K562 (cell line): ENCODE results near the gene SHISA7. TPM values are rescaled to one million over a fixed set of nuclear protein-coding genes. Genes with fewer than 3 reads are reported as not detected.

ENCODE experiments used
- BRD9 ChIP-seq: fragments of 450-650 bp; IDR thresholded peaks from 2 replicates; pipeline ENCODE4 v1.6.1; 2018; ENCODE audit warnings: low read depth; ENCODE audit not compliant: partially characterized antibody
- CBX1 ChIP-seq: sonication (generic); IDR thresholded peaks from 2 replicates; pipeline ENCODE4 v1.6.1; 2016; ENCODE audit warnings: antibody characterized with exemption, low read depth, mild to moderate bottlenecking
- DIDO1 ChIP-seq: fragments of 450-650 bp; IDR thresholded peaks from 2 replicates; pipeline ENCODE4 v1.6.1; 2016; ENCODE audit warnings: low read depth, missing biosample characterization, missing genetic modification characterization
- DPF2 ChIP-seq: fragments of 450-650 bp; IDR thresholded peaks from 2 replicates; pipeline ENCODE4 v1.6.1; 2016
- ELF4 ChIP-seq: fragments of 450-650 bp; formaldehyde crosslinking; IDR thresholded peaks from 2 replicates; pipeline ENCODE4 v1.4.0; 2022; ENCODE audit warnings: missing genetic modification characterization
- ETS2 ChIP-seq: IDR thresholded peaks from 2 replicates; pipeline ENCODE4 v1.6.1; 2016; ENCODE audit warnings: borderline replicate concordance, missing genetic modification characterization, mild to moderate bottlenecking, moderate library complexity, missing compliant biosample characterization; ENCODE audit not compliant: poor library complexity, severe bottlenecking
- FUS ChIP-seq: fragments of 200-400 bp; formaldehyde crosslinking; optimal IDR thresholded peaks from 2 replicates; pipeline ENCODE3; 2017; ENCODE audit warnings: low read depth, low read length
- ZNF384 ChIP-seq: IDR thresholded peaks from 2 replicates; pipeline ENCODE4 v1.6.1; 2012; ENCODE audit warnings: low read depth, low read length, improper control_type of control experiment
- ZNF764 ChIP-seq: fragments of 250-450 bp; sonication (Bioruptor Pico); IDR thresholded peaks from 2 replicates; pipeline ENCODE4 v1.4.0; 2020; ENCODE audit warnings: low read depth, mild to moderate bottlenecking, moderate library complexity
- polyA plus RNA-seq, 8 experiments: library from polyadenylated mRNA; depleted of rRNA in 4 of 8; stranded (reverse) in 5 of 8; unstranded in 3 of 8; fragments of >200 nt; fragmentation: Nextera tagmentation in 2 of 8; fragmentation: Illumina TruSeq in 1 of 8; extraction: Ambion mirVana in 2 of 8; extraction: Trizol in 1 of 8; gene quantifications; 2 replicates each; pipeline versions ENCODE4 v1.2.1 to v1.2.3, GENCODE V29; 2011 to 2014; ENCODE audit warnings: inconsistent platforms in 1 of 8, missing spikeins in 1 of 8
- total RNA-seq, 7 experiments: library from RNA; depleted of rRNA in 6 of 7; stranded (reverse); fragments of >200 nt in 6 of 7; fragmentation: Illumina TruSeq in 2 of 7; extraction: Trizol in 2 of 7; gene quantifications; 2 replicates each; pipeline versions ENCODE4 v1.2.1 to v1.2.3, GENCODE V29; 2011 to 2021; ENCODE audit warnings: low replicate concordance in 1 of 7
- TF ChIP-seq, protein P1 (sequence below): fragments of 200-800 bp; sonication (Bioruptor generic); IDR thresholded peaks from 2 replicates; pipeline ENCODE4 v1.6.1; 2017; ENCODE audit warnings: missing genetic modification characterization, missing compliant biosample characterization
- TF ChIP-seq, protein P2 (sequence below): sonication (generic); formaldehyde crosslinking; IDR thresholded peaks from 2 replicates; pipeline ENCODE4 v1.8.1; 2023; ENCODE audit warnings: mild to moderate bottlenecking, missing genetic modification reagents
- TF ChIP-seq, protein P3 (sequence below): sonication (generic); formaldehyde crosslinking; IDR thresholded peaks from 2 replicates; pipeline ENCODE4 v1.8.0; 2023; ENCODE audit warnings: mild to moderate bottlenecking, missing genetic modification reagents
- TF ChIP-seq, protein P4 (sequence below), 2 experiments: IDR thresholded peaks; 2 replicates each; pipeline ENCODE4 v1.6.1; 2011; ENCODE audit warnings: borderline replicate concordance in 1 of 2, control low read depth in 1 of 2, low read depth in 1 of 2, low read length in 1 of 2, mild to moderate bottlenecking in 1 of 2, mixed read lengths in 1 of 2, moderate library complexity in 1 of 2; ENCODE audit not compliant: insufficient read depth in 1 of 2, insufficient read length in 1 of 2, poor library complexity in 1 of 2, severe bottlenecking in 1 of 2; ENCODE audit errors: extremely low read depth in 1 of 2
- TF ChIP-seq, protein P5 (sequence below): conservative IDR thresholded peaks from 2 replicates; pipeline ENCODE4 v1.6.1; 2011; ENCODE audit warnings: low read depth, mild to moderate bottlenecking, low read length; ENCODE audit not compliant: control insufficient read depth
- TF ChIP-seq, protein P6 (sequence below): fragments of 250-450 bp; sonication (Bioruptor Pico); IDR thresholded peaks from 2 replicates; pipeline ENCODE4 v1.4.0; 2020; ENCODE audit warnings: mild to moderate bottlenecking

The SHISA7 gene
- total and polyA plus RNA-seq, 9 of the 15 experiments (the other 6 are each of a cell fraction or from before 2014, with no cell fraction given): 0.01 to 0.40 (median 0.07) TPM

DNA sequence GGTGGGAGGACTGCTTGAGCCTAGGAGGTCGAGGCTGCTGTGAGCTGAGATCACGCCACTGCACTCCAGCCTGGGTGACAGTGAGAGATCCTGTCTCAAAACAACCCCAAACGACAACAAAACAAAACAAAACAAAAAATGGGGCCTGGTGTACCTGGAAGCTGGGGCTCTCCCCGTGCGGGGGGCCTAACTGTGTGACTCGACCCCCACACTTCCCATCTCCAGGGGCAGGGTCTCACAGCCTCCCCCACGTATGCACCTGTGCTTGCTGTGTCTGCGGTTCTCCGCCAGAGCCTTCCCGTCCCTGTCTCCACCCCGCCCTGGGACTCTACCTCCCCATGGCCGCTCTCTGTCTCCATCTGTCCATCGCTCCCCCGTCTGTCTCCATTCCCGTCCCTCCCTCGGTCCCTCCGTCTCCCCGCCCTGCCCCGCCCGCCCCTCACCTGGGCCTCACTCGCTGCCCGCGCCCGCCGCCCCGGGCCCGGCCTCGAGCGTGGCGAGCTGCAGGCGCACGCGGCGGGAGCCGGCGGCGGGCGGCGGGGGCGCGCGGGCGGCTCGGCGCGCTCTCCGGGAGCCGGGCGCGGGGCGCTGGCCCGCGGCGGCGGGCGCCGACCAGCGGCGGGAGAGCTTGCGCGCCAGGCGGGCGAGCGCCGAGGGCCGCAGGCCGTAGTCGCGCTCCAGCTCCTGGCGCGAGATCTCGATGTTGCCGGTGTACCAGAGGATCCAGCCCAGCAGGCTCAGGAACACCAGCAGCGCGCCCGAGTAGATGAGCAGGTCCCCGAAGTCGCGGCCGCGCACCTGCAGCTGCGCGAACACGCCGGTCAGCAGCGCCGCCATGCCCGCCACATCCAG lies 59.6 kb downstream of the SHISA7 start (continued):
- TF ChIP-seq, protein P1, sequence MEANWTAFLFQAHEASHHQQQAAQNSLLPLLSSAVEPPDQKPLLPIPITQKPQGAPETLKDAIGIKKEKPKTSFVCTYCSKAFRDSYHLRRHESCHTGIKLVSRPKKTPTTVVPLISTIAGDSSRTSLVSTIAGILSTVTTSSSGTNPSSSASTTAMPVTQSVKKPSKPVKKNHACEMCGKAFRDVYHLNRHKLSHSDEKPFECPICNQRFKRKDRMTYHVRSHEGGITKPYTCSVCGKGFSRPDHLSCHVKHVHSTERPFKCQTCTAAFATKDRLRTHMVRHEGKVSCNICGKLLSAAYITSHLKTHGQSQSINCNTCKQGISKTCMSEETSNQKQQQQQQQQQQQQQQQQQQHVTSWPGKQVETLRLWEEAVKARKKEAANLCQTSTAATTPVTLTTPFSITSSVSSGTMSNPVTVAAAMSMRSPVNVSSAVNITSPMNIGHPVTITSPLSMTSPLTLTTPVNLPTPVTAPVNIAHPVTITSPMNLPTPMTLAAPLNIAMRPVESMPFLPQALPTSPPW (CRISPR knock-in tag): peak; percentile 60; the same call in 1 of the 2 replicates
- 0 out of 2 replicates have a peak, but pooled peaks have one; percentile 6 for TF ChIP-seq CBX1
- TF ChIP-seq, protein P2, sequence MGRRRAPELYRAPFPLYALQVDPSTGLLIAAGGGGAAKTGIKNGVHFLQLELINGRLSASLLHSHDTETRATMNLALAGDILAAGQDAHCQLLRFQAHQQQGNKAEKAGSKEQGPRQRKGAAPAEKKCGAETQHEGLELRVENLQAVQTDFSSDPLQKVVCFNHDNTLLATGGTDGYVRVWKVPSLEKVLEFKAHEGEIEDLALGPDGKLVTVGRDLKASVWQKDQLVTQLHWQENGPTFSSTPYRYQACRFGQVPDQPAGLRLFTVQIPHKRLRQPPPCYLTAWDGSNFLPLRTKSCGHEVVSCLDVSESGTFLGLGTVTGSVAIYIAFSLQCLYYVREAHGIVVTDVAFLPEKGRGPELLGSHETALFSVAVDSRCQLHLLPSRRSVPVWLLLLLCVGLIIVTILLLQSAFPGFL (CRISPR knock-in tag): no peak
- TF ChIP-seq FUS: no peak
- TF ChIP-seq DPF2: peak; percentile 32; the same call in 1 of the 2 replicates
- TF ChIP-seq ELF4 (CRISPR knock-in tag): peak; percentile 36; the same call in 1 of the 2 replicates
- TF ChIP-seq BRD9: no peak
- no peak for TF ChIP-seq DIDO1 (tag)
- TF ChIP-seq, protein P3, sequence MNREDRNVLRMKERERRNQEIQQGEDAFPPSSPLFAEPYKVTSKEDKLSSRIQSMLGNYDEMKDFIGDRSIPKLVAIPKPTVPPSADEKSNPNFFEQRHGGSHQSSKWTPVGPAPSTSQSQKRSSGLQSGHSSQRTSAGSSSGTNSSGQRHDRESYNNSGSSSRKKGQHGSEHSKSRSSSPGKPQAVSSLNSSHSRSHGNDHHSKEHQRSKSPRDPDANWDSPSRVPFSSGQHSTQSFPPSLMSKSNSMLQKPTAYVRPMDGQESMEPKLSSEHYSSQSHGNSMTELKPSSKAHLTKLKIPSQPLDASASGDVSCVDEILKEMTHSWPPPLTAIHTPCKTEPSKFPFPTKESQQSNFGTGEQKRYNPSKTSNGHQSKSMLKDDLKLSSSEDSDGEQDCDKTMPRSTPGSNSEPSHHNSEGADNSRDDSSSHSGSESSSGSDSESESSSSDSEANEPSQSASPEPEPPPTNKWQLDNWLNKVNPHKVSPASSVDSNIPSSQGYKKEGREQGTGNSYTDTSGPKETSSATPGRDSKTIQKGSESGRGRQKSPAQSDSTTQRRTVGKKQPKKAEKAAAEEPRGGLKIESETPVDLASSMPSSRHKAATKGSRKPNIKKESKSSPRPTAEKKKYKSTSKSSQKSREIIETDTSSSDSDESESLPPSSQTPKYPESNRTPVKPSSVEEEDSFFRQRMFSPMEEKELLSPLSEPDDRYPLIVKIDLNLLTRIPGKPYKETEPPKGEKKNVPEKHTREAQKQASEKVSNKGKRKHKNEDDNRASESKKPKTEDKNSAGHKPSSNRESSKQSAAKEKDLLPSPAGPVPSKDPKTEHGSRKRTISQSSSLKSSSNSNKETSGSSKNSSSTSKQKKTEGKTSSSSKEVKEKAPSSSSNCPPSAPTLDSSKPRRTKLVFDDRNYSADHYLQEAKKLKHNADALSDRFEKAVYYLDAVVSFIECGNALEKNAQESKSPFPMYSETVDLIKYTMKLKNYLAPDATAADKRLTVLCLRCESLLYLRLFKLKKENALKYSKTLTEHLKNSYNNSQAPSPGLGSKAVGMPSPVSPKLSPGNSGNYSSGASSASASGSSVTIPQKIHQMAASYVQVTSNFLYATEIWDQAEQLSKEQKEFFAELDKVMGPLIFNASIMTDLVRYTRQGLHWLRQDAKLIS: no peak
- TF ChIP-seq ETS2: no peak
- TF ChIP-seq ZNF384: no peak
- no peak for TF ChIP-seq ZNF764
- TF ChIP-seq, protein P4, sequence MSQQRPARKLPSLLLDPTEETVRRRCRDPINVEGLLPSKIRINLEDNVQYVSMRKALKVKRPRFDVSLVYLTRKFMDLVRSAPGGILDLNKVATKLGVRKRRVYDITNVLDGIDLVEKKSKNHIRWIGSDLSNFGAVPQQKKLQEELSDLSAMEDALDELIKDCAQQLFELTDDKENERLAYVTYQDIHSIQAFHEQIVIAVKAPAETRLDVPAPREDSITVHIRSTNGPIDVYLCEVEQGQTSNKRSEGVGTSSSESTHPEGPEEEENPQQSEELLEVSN (IDR thresholded peaks at IDR 0.05; ENCODE audit: borderline replicate concordance in 1 of 2, extremely low read depth in 1 of 2, insufficient read depth in 1 of 2, insufficient read length in 1 of 2, low read depth in 1 of 2, low read length in 1 of 2, poor library complexity in 1 of 2, severe bottlenecking in 1 of 2): peak; percentile 69 to 98
- TF ChIP-seq, protein P5, sequence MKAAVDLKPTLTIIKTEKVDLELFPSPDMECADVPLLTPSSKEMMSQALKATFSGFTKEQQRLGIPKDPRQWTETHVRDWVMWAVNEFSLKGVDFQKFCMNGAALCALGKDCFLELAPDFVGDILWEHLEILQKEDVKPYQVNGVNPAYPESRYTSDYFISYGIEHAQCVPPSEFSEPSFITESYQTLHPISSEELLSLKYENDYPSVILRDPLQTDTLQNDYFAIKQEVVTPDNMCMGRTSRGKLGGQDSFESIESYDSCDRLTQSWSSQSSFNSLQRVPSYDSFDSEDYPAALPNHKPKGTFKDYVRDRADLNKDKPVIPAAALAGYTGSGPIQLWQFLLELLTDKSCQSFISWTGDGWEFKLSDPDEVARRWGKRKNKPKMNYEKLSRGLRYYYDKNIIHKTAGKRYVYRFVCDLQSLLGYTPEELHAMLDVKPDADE: peak; percentile 12; the same call in 1 of the 2 replicates
- TF ChIP-seq, protein P6, sequence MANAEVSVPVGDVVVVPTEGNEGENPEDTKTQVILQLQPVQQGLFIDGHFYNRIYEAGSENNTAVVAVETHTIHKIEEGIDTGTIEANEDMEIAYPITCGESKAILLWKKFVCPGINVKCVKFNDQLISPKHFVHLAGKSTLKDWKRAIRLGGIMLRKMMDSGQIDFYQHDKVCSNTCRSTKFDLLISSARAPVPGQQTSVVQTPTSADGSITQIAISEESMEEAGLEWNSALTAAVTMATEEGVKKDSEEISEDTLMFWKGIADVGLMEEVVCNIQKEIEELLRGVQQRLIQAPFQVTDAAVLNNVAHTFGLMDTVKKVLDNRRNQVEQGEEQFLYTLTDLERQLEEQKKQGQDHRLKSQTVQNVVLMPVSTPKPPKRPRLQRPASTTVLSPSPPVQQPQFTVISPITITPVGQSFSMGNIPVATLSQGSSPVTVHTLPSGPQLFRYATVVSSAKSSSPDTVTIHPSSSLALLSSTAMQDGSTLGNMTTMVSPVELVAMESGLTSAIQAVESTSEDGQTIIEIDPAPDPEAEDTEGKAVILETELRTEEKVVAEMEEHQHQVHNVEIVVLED (CRISPR knock-in tag): no peak
